Loucy (cell line): ENCODE data around the gene PHF21B.

ENCODE experiments used
- H2AFZ ChIP-seq: fragments of 200-600 bp; sonication (generic); 2 replicates; pipeline ENCODE4 v1.6.0; 2016; ENCODE audit warnings: antibody characterized with exemption, mild to moderate bottlenecking, low read length, moderate library complexity
- H3F3A ChIP-seq: fragments of 200-600 bp; 2 replicates; pipeline ENCODE4 v1.6.0; 2016; ENCODE audit warnings: antibody characterized with exemption, low read depth, mild to moderate bottlenecking
- H3K27me3 ChIP-seq: fragments of 200-600 bp; sonication (generic); 2 replicates; pipeline ENCODE4 v1.6.1; 2014; ENCODE audit warnings: low read length, mild to moderate bottlenecking; ENCODE audit not compliant: insufficient read depth, poor library complexity, severe bottlenecking
- H3K36me3 ChIP-seq: fragments of 200-600 bp; sonication (generic); 2 replicates; pipeline ENCODE4 v1.6.1; 2016; ENCODE audit warnings: low read length; ENCODE audit not compliant: insufficient read depth
- H3K4me1 ChIP-seq: fragments of 200-600 bp; sonication (generic); 2 replicates; pipeline ENCODE4 v1.5.1; 2014; ENCODE audit warnings: low read length, mild to moderate bottlenecking; ENCODE audit not compliant: insufficient read depth, poor library complexity, severe bottlenecking
- H3K4me2 ChIP-seq: fragments of 200-600 bp; sonication (generic); 2 replicates; pipeline ENCODE4 v1.6.0; 2014; ENCODE audit warnings: antibody characterized with exemption, low read length, low read depth, mild to moderate bottlenecking; ENCODE audit not compliant: poor library complexity, severe bottlenecking
- H3K4me3 ChIP-seq: fragments of 200-600 bp; sonication (generic); 2 replicates; pipeline ENCODE4 v1.5.1; 2014; ENCODE audit warnings: low read length, mild to moderate bottlenecking, mixed read lengths; ENCODE audit not compliant: poor library complexity, severe bottlenecking
- H3K79me2 ChIP-seq: fragments of 200-600 bp; sonication (generic); 2 replicates; pipeline ENCODE4 v1.6.1; 2014; ENCODE audit warnings: low read length; ENCODE audit not compliant: insufficient read depth
- H3K9ac ChIP-seq: fragments of 200-600 bp; sonication (generic); 2 replicates; pipeline ENCODE4 v1.6.0; 2014; ENCODE audit warnings: mild to moderate bottlenecking, low read depth, low read length, moderate library complexity; ENCODE audit not compliant: poor library complexity, severe bottlenecking
- H3K9me2 ChIP-seq: fragments of 200-600 bp; sonication (generic); replicated peaks from 2 replicates; pipeline ENCODE4 v1.6.1; 2016; ENCODE audit warnings: low read depth, low read length, mixed read lengths
- H3K9me3 ChIP-seq: fragments of 200-600 bp; sonication (generic); 2 replicates; pipeline ENCODE4 v1.6.1; 2014; ENCODE audit warnings: mild to moderate bottlenecking, antibody characterized with exemption, low read length, low read depth; ENCODE audit not compliant: insufficient read depth
- H4K20me1 ChIP-seq: fragments of 200-600 bp; sonication (generic); 2 replicates; pipeline ENCODE4 v1.6.0; 2014; ENCODE audit warnings: antibody characterized with exemption, low read length, mild to moderate bottlenecking; ENCODE audit not compliant: insufficient read depth, poor library complexity, severe bottlenecking
- CTCF ChIP-seq: fragments of 200-600 bp; sonication (generic); conservative IDR thresholded peaks from 2 replicates; pipeline ENCODE4 v1.5.1; 2014; ENCODE audit warnings: mild to moderate bottlenecking, antibody characterized with exemption, low read length
- EZH2phosphoT487 ChIP-seq: fragments of 200-600 bp; IDR thresholded peaks from 2 replicates; pipeline ENCODE4 v1.6.1; 2018; ENCODE audit warnings: antibody characterized with exemption, mild to moderate bottlenecking, moderate library complexity, borderline replicate concordance

The PHF21B gene

GRCh38 chr22:44871782-44872181 lies 138.0 kb downstream of the PHF21B start:
- H3K9ac ChIP-seq = no peak overlapping the region

DNA sequence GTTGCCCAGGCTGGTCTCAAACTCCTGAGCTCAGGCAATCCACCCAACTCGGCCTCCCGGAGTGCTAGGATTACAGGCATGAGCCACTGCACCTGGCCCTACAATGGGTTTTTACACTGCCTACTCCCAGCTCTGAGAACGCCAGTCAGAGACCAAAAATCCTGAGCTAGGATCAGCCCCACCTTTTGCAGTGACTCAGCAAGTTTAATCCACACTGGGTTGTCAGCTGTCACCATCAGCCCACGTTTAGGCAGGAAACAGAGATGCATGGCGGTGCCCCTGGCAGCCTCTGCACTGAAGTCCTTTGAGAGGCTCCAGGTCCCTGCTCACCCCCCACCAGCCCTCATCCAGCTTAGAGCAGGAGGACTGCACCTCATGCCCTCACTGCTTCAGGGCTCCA lies 139.8 kb downstream of the PHF21B start:
- H3K36me3 ChIP-seq = no peaks in the 10 kb centered on the region
- H3F3A ChIP-seq = no peaks in the 10 kb centered on the region
- H3K4me2 ChIP-seq = peak overlapping the region; percentile 30
- no peaks in the 10 kb centered on the region for H3K27me3 ChIP-seq
- peak overlapping the region; percentile 45; the same call in 1 of the 2 replicates for H2AFZ ChIP-seq
- H3K9me2 ChIP-seq = no peaks in the 10 kb centered on the region
- H3K4me1 ChIP-seq = peaks cover 10% of the 10 kb centered on the region
- peak overlapping the region; percentile 48 for H3K9ac ChIP-seq
- no peaks in the 10 kb centered on the region for H3K79me2 ChIP-seq
- H3K9me3 ChIP-seq = no peaks in the 10 kb centered on the region; the same call in 1 of the 2 replicates
- no peaks in the 10 kb centered on the region for H4K20me1 ChIP-seq
- H3K4me3 ChIP-seq = no peak overlapping the region
- TF ChIP-seq EZH2phosphoT487 = no peak
- TF ChIP-seq CTCF = no peak

More at GRCh38 chr22:44871782-44872181, 138.0 kb downstream of the PHF21B start:
- Histone ChIP-seq H3K4me2 (no peak overlapping the region), H3K4me1 (peaks cover 10% of the 10 kb centered on the region), H2AFZ (no peak overlapping the region), H3K9me3 (no peaks in the 10 kb centered on the region; the same call in 1 of the 2 replicates), H3K79me2 (no peaks in the 10 kb centered on the region), H3K4me3 (no peak overlapping the region), H3F3A (no peaks in the 10 kb centered on the region), H3K9me2 (no peaks in the 10 kb centered on the region), H4K20me1 (no peaks in the 10 kb centered on the region), H3K27me3 (no peaks in the 10 kb centered on the region), H3K36me3 (no peaks in the 10 kb centered on the region)
- no peak for TF ChIP-seq EZH2phosphoT487
- no peak for TF ChIP-seq CTCF

DNA sequence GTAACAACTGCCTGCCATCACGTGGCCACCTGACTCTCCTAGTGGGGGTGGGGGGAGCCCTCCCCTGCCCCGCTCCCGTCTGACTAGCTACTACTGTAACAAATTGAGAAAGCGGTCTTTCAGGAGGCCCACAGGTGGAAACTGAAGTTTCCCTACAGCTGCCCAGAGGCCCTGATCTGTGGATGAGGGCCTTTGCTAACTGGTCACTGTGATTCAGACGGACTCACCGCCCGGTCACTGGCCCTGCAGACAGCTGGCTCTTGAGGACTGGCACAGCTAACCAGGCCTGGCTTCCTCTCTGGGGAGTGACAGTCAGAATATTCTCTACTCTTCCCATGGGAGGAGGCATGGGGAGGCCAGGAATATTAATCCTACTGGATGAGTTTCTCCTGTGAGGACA lies 140.6 kb downstream of the PHF21B start:
- Histone ChIP-seq H3K4me2 (no peak overlapping the region), H3K79me2 (no peaks in the 10 kb centered on the region), H3K27me3 (no peaks in the 10 kb centered on the region), H3K4me3 (no peak overlapping the region), H3F3A (no peaks in the 10 kb centered on the region), H4K20me1 (no peaks in the 10 kb centered on the region), H2AFZ (no peak overlapping the region), H3K9ac (no peak overlapping the region), H3K9me3 (no peaks in the 10 kb centered on the region; the same call in 1 of the 2 replicates), H3K9me2 (no peaks in the 10 kb centered on the region), H3K4me1 (peaks cover 10% of the 10 kb centered on the region), H3K36me3 (no peaks in the 10 kb centered on the region)
- no peak for TF ChIP-seq EZH2phosphoT487
- no peak for TF ChIP-seq CTCF
